ENCODE data around the gene FAM228A.

DNA sequence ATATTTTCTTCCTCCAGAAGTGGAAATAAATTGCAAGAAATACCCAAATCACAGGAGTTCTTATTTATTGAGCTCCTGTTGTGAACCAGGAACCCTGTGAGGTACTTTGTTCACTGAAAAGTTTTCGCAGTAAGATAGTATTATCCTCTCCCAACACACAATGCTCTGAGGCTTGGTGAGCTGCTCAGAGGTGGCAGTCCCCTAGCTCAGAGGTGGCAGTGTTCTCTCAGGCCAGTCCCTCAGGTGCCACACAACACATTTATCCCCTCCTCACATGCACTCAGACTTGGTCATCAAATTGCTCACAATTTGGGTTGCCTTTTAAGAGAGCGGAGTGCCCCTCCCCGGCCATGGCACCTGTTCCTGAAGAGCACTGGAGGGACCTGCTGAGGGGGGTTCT, 25.9 kb downstream of the FAM228A start:
- TF ChIP-seq POLR2AphosphoS5 (IDR thresholded peaks at IDR 0.05; ENCODE audit: low read depth) (no peak), CTCF (IDR thresholded peaks at IDR 0.05; ENCODE audit: insufficient read depth, low read length) (no peak), REST (IDR thresholded peaks at IDR 0.05; ENCODE audit: insufficient replicate concordance, low read depth) (no peak), GABPA (IDR thresholded peaks at IDR 0.05; ENCODE audit: low read depth) (no peak), SPI1 (IDR thresholded peaks at IDR 0.05; ENCODE audit: borderline replicate concordance, low read depth) (no peak)

All from HL-60 (cell line).